GM19324 (cell line): ENCODE measurements around the gene ECI1.

Source experiments
- ATAC-seq: cut with Tn5 transposase; IDR thresholded peaks from one replicate; pipeline ENCODE4 v1.9.1; 2021; ENCODE audit warnings: mild to moderate bottlenecking, moderate library complexity; ENCODE audit not compliant: unreplicated experiment, low FRiP score

ECI1 gene

DNA sequence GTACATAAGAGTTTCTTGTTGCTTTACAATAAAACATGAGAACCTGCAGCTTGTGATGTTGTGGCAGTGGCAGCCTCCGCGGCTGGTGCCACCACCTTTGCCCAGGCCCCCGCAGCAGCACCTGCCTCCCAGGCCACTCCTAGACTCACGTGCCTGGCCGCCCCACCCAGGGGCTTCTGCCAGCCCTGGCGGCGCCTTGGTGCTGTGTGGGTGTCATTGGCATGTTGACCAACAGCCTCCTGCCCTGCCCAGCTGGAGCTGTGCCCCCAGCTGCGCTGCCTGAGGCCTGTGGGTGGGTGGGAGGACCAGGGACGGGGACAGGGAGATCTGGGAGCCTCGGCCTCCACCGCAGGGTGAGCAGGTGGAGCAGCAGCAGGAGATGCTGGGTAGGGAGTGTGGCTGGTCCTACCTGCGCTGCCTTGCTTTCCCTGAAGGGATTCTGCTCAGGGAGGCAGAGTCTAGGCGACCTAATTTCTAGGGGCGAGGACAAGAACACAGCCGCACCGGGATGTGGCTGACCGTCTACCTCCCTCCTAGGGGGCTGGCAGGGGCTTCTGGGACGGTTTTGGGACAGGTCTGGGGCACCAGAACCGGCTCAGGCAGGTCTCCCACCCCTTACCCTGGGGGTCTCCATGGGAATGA, 15.6 kb downstream of the ECI1 start:
- ATAC-seq = no peak

DNA sequence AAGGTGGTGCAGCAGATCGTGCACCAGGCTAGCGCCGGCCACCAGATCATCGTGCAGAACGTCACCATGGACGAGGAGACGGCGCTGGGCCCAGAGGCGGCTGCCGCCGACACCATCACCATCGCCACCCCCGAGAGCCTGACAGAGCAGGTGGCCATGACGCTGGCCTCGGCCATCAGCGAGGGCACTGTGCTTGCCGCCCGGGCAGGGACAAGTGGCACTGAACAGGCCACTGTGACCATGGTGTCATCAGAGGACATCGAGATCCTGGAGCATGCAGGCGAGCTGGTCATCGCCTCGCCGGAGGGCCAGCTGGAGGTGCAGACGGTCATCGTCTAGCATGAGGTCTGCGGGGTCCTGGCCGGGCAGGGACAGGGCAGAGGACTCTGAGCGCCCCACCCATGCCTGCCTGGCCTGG, 16.1 kb downstream of the ECI1 start:
- ATAC-seq = no peak

DNA sequence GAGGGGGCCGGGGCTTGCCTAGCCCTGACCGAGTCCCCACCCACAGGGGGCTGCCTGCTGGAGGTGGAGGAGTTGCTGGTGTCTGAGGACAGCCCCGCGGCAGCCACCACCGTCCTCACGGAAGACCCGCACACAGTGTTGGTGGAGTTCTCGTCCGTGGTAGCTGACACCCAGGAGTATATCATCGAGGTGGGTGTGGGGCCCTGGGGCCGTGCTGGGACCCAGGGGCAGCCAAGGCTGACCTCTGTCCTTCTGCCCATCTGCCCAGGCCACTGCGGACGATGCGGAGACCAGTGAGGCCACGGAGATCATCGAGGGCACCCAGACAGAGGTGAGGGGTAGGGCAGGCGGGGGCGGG, 16.6 kb downstream of the ECI1 start:
- no peak for ATAC-seq

DNA sequence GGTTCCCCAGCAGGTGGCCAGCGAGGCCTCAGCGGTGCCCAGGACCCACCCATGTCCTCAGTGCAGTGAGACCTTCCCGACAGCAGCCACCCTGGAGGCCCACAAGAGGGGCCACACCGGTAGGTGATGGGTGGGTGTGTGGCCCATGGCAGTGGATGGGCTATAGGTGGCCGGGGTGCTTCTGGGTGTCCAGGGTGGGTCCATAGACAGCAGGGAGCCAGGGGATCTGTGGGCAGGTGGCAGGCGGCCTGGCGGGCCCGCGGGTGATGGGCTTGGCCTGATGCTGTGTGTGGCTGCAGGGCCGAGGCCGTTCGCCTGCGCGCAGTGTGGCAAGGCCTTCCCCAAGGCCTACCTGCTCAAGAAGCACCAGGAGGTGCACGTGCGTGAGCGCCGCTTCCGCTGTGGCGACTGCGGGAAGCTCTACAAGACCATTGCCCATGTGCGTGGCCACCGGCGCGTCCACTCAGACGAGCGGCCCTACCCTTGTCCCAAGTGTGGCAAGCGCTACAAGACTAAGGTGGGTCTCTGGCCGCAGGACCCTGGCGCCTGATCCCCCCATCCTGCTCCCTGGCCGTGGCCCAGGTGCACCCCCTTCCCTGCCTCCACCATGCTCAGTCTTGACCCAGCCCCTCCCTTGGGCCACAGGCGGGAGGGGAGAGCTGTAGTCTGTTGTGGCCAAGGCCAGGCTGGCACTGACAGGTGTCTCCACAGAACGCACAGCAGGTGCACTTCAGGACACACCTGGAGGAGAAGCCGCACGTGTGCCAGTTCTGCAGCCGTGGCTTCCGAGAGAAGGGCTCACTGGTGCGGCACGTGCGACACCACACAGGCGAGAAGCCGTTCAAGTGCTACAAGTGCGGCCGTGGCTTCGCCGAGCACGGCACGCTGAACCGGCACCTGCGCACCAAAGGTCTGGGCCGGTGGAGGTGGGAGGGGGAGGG, 17.2 kb downstream of the ECI1 start:
- ATAC-seq = no peak

DNA sequence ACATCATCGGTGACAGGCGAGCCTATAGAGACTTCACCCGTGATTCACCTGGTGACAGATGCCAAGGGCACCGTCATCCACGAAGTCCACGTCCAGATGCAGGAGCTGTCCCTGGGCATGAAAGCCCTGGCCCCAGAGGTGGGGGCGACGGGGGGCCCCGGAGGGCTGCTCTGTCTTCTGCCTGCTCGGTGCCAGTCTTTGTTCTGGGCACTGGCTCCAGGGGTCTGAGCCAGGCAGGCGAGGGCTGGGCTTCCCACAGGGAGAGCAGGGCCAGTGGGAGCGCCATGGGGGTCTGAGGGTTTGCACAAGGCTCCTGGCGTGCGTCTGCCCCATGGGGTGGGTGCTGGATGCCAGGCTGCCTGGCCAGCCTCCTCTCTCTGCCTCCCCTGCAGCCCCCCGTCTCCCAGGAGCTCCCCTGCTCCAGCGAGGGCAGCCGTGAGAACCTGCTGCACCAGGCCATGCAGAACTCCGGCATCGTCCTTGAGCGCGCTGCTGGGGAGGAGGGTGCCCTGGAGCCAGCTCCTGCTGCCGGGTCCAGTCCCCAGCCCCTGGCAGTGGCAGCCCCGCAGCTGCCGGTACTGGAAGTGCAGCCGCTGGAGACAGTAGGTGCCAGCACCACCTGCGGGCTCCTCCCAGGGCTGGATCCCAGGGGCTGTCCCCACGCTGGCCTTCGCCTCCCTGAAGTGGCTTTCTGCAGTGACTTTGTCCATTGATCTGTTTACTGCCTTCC, 18.2 kb downstream of the ECI1 start:
- no peak for ATAC-seq

DNA sequence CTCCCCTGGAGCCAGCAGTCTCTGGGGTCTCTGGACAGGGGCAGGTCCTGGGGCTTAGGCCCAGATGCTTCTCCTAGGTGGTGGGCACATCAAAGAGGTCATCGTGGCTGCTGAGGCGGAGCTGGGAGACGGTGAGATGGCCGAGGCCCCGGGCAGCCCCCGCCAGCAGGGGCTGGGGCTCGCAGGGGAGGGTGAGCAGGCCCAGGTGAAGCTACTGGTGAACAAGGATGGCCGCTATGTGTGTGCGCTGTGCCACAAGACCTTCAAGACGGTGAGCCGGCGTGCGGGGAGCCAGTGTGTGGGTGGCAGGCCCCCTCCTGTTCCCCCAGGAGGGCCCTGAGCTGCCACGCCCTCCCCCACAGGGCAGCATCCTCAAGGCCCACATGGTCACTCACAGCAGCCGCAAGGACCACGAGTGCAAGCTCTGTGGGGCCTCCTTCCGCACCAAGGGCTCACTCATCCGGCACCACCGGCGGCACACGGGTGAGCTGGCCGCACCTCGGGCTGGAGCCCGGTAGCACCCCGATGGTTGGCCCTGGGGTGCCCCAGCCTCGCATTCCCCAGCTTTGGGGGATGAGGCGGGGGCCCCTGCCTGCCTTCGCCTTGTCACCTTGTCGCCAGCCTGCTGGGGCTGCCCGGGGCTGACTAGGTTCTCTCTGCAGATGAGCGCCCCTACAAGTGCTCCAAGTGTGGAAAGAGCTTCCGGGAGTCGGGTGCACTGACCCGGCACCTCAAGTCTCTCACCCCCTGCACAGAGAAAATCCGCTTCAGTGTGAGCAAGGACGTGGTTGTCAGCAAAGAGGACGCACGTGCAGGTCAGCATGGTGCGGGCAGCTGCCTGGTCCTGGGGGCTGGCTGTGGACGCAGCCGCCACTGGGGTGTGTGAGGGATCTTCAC, 19.0 kb downstream of the ECI1 start:
- no peak for ATAC-seq

DNA sequence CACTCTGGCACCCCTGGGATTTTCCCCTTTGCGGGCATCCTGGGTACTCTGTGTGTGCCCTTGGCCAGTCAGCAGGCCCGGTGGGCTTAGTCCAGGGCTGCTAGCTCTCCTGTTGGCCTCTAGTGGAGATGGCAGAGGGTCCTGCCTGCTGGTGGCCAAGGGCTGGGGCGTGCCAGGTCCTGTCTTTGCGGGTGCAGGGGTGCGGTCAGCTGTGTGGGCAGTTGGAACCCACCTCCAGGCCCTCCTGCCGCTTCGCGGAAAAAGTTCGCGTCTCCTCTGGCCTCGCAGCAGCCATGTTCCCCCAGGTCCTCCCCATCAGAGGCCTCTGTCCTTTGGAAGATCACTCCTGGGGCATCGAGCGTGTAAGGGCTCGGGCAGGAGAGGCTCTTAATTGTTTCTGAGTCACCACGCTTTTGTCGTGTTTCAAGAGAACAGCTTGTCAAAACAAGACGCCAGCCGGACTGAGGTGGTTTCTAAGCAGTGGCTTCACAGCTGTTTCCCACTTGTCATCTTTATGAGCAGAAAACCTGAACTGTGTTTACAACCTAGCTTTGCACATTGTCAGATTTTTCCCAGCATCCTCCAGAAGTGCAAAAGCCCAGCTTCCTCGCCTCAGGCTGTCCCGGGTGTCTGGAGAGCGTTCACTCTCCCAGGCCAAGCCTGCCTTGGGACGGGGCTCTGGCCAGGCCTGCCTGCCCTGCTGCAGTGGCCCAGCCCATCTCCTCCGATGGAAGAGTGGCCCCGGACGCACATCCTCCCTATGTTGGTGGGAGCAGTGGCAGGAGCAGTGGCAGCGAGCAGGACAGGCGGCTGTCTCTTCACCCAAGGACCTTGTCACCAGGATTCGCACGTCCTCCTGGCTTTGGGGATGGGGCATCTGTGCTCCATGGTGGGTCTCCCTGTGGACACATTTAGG, 20.1 kb downstream of the ECI1 start:
- no peak for ATAC-seq

DNA sequence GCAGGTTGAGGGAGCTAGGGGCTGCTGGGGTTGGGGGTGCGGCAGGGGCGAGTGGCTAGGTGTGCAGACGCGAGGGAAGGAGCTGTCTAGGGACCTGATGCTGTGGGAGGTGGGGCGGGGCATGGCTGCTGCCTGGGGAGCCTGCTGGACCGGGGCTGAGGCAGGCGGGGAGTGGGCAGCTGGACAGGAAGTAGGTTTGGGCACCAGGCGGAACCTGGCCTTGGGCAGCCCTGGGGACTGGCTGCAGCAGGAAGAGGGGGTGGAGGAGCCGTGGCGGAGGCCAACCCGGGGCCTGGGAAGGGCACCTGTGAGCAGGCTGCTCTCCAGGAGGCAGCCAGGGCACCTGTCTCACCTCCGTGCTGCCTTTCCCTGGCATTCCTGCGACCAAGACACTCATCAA, 21.0 kb downstream of the ECI1 start:
- ATAC-seq = no peak

DNA sequence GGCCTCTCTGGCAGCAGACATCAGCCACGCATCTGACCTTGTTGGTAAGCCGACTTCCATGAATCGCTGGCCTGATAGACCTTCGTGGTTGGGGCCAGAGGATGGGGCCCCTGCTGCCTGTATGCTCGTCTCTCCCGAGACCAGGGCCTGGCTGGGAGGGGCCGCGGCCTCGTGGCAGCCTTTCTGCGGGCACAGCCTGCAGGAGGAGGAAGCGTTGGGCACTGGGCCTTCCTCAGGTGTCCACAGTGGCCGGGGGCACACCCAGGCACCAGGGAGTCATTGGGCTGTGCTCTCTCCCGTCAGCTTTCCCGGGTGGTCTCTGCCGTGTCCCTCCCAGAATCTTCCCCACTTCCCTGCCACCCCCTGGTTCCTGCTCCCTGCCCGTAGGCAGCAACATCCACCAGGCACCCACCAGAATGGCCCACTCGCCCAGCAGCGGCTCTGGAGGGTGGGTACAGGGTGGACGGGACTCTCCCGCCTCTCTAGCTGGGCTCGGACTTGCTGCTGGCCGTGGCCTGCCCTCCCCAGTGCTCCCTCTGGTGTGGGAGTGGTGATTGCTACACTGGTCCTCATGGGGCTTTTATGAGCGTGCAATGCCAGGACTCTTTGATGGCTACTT, 21.6 kb downstream of the ECI1 start:
- ATAC-seq = no peak

DNA sequence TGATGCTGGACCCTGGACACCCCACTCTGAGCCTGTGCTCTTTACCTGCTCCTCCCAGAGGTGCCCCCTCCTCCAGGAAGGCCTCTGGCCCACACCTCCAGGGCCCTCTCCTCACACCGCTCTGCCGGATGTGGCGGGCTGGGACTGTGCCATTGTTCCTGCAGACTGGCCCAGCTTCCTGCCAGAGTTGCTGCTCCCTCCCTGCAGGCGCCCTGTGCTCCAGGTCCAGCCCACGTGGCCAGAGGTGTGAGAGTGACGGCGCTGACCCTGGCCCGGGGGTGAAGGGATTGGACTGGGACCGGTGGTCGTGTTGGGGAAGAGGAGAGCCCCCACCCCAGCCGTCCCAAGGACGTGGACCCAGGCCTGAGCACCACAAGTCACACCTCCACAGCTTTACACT, 22.3 kb downstream of the ECI1 start:
- no peak for ATAC-seq

DNA sequence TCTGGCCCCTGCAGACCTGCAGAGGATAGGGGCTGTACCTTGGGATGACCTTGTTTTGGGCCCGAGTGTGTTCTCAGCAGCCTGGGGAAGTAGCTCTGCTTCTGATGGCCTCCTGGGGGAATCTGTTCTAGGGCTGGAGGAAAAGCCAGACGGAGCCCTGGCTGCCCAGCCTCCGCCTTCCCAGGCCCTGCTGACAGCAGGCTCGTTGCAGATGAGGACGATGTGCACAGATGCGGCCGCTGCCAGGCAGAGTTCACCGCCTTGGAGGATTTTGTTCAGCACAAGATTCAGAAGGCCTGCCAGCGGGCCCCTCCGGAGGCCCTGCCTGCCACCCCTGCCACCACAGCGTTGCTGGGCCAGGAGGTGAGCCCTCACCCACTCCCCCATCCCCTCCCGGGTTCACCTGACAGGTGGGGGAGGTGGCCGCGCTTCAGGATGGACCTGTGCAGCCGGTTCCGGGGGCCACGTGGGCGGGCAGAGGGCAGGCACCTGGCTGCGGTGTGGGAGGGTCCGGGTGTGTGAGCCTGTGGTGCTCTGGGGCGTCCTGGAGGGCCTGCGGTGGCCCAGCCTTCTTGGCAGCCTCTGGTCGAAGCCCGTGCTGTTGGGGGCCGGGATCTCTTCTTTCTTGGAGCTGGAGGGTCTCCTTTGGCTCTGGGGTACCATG, 23.1 kb downstream of the ECI1 start:
- ATAC-seq = no peak

DNA sequence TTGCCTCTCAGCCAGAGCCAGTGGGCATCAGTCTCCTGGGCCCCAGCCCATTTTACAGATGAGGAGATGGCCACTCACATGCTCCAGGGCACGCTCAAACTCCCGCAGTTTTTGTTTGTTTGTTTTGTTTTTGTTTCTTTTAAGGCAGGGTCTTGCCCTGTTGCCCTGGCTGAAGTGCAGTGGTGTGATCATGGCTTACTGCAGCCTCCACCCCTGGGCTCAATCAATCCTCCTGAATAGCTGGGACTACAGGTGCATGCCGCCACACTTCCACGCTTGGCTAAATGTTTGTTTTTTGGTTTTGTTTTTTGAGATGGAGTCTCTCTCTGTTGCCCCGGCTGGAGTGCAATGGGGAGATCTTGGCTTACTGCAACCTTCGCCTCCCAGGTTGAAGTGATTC, 24.5 kb downstream of the ECI1 start:
- no peak for ATAC-seq

DNA sequence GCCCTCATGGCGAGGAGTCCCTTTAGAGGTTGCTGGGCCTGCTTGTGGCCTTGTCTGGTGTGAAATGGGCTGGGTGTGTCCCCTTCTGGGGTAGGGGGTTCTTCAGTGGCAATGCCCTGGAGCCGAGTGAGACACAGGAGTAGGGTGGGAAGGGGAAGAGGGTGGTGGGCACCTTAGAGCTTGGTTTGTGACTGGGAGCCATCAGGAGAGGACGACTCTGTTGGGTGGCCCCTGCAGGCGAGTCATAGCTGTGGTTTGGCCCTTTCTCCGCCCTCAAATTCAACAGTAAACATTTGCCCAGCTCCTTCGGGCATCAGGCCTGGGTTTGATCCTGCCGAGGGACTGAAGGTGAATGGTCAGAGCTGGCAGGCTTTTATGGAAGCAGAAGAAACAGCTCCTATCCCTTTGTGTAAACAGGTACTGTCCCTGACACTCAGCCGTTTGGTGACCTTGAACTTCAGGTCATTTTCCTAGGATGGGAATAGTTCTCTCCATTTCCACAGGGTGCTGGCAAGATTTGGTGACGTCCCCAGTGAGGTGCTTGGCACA, 25.1 kb downstream of the ECI1 start:
- ATAC-seq = no peak

DNA sequence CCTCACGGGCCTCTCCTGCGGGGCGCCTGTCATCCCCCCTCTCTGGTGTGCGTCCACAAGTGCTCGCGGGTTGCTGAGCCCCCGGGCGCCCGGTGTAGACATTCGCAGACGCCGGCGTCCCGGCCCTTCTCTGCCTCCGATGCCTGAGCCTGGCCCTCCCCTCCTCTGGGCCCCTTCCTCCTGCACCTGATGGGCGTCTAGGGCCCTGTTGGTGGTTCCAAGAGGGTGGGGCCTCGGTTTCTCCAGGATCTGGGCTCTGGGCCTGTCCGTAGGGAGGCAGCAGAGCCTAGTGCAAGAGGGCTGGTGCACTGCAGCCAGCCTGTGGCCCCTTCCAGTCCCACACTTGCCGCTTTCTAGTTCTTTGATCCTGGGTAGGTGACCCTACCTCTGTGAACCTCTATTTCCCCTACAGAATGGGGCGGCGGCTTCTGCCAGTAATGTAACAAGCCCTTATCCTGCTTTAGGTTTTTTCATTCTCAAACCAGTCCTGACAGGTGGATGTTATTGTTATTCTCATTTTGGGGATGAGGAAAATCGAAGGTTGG, 27.4 kb downstream of the ECI1 start:
- ATAC-seq = peak; percentile 19

DNA sequence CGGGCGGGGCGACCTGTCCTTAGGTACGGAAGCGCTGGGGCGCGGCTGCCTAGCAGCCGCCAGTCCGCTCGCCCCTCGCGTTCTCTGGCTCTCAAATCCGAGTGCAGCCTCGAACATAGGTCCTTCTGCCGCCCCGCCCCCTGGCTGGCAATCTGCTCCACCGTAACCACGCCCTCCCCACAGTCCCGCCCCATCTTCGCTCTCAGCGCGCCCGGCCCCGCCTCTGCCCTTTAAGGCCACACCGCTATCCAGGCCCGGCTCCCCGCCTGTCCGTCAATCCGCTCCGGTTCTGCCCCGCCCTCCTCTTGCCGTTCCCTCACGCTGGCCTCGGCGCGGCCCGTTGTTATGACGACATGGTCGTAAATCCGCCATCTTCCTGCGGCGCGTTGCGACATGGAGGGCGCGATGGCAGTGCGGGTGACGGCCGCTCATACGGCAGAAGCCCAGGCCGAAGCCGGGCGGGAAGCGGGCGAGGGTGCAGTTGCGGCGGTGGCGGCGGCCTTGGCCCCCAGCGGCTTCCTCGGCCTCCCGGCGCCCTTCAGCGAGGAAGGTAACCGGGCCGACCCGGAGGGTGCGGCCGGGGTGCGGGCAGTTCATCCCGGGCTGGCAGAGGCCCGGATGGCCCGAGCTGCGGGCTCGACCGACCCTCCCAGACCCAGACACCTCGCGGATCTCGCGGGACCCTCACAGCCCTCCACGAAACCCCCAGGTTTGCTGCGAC, 28.0 kb downstream of the ECI1 start, which contains the start of gene E4F1:
TSS of gene E4F1 (plus strand) at position 371 of the 721 bp plus-strand sequence. CDS start at position 394, 23 bp downstream.
- ATAC-seq = peak; percentile 93

DNA sequence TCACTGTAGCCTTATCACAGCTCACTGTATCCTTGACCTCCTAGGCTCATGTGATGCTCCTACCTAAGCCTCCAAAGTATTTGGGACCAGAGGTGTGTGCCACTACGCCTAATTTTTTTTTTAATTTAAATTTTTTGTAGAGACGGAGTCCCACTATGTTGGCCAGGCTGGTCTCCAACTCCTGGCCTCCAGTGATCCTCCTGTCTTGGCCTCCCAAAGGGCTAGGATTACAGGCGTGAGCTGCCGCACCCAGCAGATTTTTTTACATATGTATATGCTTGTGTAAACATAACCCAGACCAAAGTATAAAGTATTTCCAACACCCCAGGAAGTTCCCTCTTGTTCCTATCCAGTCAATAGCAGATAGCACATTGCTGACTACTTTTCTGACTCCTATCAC, 35.1 kb downstream of the ECI1 start:
- ATAC-seq = no peak

DNA sequence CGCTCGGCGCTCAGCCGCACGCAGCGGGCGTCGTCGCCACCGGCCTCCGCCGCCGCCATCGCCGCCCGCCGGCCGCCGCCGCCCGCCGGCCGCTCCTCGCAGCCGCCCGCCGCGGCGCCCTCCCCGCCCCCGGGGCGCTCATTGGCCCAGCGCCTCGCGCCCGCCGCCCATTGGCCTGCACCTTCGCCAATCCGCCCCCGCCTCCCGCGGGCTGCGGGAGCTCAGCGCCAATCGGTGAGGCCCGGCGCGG, 36.7 kb downstream of the ECI1 start, which contains the start of gene PGP:
TSS of gene PGP (minus strand) at position 122 of the 250 bp plus-strand sequence. CDS start at position 59, 63 bp downstream.
- ATAC-seq = peak; percentile 84
